ENCODE data around the gene FOXB1. TPM values are rescaled to one million over a fixed set of nuclear protein-coding genes. Genes with fewer than 3 reads are reported as not detected.
A peak's percentile ranks its signal among the peaks of the same experiment; 100 is the strongest.

The FOXB1 gene
- total RNA-seq, 1 donor from 2014 or later: not detected

DNA sequence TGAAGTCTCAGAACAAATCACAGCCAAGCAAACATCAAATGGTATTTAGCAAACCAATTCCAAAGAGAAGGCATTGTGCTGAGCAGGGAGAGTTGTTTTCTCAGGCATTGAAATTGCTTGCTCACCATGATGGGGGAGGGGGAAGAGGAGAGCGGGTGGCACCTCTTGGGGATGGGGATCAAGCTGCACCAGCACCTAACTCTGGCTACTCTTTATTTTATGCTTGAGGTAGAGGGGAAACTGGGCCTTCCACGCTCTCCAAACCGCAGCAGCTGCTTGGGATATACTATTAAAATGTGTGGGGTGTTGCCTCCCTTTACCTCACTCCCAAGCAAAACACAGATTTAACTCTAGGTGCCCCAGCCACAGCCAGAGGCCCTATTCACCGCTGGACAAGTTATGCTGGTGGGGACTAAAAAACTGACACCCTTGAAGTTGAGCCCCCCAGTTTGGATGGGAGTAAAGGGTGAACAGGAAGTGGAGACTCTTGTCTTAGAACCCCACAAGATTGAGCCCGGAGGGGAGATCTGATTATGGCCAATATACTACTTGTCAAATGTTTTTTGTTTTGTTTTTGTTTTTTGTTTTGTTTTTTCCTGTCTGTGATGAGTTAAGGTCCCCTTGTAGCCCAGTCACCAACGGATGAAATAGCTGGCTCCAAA, 5.0 kb upstream of the FOXB1 start:
- DNase-seq (ENCODE audit: low read depth): no peak

DNA sequence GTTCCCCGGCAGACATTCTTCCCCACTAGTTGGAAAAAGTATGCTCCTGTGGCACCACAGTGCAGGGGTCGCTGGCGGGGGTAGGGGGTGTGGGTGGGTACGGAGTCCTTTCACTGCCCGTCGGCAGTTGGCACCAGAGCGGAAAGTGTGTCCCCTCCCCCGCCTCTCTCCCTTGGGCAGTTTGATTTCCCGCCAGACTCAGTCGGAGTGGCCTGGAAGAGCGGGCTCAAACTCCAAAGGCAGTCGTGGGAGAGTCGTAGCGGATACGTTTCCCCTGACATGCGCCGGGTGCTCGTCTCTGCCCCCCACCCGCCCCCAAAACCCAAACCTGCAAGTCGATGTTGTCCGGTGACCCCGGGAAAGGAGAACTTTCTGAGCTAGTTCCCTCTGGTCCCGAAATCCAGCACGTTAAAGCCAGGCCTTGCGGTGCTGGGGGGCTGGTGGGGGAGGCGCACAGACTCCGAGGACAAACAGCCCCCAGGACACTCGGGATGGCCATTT, 4.4 kb upstream of the FOXB1 start:
- no peak for DNase-seq (ENCODE audit: low read depth)

DNA sequence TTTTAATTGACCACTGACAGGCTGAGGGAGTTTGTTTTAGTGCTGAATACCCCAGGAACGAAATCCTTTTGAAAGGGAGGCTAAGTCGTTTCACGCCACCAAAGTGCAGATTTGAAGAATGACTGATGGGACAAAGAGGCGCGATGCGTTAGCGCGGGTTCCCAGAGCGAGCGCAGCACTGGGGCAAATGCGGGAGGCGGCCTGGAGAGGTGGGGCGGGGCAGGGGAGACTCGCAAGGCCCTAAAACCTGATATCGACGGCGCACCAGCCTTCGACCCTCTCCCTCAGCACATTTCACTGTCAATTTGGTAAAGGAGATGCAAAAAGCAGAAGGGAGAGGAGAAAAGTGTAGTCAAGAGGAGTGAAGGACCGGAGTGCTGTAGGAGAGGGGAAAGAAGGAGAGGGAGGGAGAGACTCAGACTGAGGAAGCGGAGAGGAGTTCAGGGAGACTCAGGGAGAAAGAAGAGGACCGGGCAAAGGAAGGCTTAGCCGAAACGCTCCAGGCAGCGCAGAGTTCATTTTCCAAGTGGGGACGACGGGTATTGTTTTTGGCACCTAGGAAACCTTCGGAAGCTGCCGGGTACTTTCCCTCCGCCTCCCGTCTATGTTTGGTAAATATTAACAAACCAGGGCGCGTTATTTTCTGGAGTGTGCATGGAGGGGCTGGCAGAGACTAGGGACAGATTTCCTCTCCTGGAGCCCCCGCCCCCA, 3.8 kb upstream of the FOXB1 start:
- DNase-seq (ENCODE audit: low read depth): no peak

DNA sequence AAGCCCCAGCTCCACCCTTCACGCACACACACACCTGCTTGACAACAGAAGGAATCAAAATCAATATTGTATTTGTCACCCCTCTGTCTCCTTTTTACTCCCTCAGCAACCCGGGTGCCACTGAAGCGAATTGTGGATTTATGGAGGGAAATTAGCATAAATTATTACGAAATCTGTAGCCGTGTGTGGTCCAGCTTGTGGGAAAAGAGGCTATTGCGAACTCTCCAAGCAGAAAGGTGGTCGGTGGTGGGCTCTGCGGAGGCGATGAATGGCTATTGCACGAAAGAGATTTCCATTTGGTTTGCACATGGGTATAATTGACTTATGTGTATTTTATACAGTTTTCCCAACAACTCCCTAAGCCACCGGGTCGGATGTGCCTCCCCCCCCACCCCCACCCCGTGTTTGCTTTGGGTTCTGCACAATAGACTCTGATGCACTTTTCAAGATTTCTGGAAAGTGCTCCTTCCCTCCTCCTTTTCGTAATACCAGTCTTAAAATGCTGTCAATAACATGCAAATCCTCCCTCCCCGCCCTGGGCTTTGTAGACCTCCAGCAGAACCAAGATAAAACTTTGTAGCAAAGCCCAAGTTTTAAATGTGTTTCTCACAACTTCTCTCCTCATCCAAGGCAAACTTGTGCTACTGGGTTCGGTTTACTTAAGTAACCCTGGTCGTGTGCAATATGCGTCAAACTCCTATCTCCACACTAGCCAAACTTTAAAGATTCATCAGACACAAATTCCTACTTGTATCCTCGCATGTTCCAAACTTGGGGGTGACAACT, 3.1 kb upstream of the FOXB1 start:
- no peak for DNase-seq (ENCODE audit: low read depth)

DNA sequence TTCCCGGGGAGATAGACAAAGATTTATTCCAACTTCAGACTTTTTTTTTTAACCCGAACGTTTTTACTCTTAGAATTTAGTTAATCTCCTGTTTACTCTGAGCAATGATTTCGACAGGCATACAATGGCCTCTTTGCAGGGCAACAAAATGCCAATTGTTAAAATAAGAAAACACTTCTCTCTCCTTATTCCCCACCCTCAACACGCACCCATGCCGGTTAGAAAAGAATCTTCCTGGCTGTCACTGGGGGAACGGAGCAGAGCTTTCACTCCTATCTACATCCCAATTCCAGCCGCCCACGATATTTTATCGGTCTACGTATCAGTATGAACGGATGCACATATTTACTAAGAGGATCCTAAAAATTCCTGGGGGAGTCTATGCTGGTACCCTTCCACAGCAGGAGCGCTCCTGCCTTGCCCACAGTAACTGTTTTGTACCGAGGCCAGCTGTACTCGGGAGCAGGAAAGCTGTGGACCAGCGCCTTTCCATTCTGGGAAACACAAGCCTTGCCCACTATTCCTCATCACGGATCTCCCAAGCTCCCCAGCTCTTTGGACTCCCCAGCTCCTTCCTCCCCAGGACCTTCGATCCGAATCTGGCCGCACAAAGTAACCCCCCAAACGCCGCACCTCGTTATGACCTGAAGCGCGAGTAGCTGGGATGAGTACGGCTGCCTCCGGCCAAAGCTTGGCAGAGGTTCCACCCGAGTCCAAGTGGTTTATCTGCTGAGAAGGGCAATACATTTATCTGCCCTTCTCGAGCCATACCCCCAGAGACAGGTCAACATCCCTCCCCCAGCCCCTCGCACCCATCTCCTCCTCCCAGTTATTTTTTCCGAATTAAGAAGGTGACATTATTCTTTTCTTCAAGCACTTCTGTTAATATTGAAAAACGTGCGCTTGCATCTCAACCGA, 2.2 kb upstream of the FOXB1 start:
- no peak for DNase-seq (ENCODE audit: low read depth)

DNA sequence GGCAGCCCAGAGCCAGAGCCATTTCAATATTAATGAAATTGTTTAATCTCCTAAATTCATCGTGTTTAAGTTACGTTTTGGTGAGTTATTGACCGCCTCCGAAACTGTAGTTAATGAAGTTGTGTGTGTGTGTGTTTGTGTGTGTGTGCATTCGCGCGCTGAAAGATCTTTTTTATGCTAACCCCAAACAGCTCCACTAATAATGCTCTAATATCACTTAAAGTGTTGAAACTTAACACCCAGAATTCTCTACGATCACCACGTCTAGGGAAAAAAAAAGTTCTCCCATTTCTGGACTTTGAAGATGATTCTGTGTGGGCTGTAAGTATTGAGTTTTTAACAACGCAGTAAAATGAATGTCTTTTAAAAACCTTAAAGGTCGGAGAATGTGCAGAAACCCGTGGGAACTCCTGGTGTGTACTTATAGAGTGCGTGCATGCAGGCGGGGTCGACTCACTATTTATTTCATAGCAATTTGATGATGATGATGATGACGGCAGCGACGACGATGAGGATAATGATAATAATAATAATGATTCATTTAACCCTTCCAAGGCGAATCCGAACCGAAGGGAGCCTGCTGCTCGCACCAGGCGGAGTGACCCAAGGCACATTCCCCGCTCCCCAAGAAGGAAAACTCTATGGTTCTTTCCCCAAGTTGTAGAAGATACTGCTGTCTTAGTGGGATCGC, 1.4 kb upstream of the FOXB1 start:
- no peak for DNase-seq (ENCODE audit: low read depth)

DNA sequence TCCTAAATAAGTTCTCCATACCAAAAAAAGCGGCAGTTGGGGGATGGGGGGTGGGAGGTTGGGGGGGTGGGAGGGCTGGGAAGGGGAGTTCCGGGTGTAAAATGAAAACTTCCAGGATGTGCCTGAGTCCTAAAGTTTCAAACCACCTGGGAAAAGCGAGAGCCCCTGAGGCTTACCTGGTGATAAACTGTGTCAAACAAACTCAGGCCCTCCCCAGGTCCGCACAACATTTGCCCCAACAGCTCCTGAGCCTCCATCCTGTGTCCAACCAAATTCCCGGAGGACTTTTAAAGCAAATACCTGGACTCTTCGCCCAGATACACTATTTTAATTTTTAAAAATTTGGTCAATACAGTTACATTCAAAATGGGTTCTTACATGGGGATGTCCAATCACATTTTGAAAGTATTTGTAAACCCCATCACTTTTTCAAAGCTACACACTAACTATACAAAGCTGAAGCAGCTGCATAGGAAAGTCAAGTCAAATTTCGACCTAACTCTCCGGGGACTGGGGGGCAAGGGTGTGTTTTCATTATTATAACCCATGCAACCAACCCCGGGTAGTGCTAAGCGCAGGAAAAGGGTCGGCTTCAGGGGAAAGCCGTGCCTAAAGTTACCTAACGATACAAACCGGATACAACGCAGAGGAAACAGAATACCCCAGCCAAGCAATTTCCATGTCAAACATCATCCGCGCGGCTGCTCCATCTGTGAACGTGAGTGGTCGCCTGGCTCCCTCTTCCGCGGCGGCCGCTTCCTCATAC, 685 bp upstream of the FOXB1 start:
- DNase-seq (ENCODE audit: low read depth): no peak

DNA sequence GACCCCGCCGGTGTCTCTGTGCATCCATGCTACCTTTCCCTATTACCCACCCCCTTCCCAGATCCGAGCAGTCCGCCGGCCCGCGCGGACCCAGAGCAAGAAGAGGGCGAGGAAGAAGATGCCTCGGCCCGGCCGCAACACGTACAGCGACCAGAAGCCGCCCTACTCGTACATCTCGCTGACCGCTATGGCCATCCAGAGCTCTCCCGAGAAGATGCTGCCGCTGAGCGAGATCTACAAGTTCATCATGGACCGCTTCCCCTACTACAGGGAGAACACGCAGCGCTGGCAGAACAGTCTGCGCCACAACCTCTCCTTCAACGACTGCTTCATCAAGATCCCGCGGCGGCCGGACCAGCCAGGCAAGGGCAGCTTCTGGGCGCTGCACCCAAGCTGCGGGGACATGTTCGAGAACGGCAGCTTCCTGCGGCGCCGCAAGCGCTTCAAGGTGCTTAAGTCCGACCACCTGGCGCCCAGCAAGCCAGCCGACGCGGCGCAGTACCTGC, 788 bp downstream of the FOXB1 start:
- no peak for DNase-seq (ENCODE audit: low read depth)

DNA sequence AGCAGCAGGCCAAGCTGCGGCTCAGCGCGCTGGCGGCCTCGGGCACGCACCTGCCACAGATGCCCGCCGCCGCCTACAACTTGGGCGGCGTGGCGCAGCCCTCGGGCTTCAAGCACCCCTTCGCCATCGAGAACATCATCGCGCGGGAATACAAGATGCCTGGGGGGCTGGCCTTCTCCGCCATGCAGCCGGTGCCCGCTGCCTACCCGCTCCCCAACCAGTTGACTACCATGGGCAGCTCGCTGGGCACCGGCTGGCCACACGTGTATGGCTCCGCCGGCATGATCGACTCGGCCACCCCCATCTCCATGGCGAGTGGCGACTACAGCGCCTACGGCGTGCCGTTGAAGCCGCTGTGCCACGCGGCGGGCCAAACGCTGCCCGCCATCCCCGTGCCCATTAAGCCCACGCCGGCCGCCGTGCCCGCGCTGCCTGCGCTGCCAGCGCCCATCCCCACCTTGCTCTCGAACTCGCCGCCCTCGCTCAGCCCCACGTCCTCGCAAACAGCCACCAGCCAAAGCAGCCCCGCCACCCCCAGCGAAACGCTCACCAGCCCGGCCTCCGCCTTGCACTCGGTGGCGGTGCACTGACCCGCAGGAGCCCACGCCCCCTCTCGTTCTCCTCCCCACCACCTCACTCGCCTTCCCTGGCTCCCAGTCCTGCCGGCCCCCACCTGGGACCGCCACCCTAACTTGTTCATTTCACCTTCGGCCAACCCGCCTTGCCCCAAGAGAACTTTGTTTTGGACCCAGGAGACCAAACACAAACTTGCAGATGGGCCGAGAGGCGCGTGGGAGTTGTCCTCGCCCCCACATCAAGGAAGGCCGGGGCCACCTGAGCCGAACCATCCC, 1.5 kb downstream of the FOXB1 start:
- DNase-seq (ENCODE audit: low read depth): no peak

DNA sequence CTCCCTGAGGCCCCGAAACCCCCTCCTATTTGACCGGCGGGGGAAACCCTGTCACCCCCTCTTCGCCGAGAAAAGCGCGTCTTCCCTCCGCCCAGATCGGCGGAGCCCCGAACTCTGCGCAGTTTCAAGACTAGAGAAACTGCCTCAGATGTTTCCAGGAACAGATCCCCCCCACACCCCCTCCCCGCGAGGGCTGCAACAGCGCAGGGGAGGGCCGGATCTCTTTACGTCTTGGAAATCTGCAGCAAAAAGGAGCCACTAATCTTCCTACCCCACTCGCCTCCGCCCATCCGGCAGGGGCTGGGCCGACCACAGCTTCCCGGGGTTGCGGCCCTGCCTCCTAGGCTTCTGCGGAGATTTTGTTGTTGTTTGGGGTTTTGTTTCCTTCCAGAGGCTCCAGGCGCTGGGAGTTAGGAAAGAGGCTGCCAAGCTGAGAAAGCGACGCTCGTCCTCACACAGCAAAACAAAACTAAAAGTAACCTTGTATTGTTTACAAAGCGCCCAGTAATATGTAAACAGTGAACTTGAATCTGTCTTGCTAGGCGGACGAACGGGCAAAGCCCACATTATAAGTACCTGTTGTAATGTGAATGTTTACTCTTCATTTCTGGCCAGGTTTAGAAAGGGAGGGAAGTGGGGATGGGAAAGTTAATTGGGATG, 2.2 kb downstream of the FOXB1 start:
- DNase-seq (ENCODE audit: low read depth): peak; percentile 34

DNA sequence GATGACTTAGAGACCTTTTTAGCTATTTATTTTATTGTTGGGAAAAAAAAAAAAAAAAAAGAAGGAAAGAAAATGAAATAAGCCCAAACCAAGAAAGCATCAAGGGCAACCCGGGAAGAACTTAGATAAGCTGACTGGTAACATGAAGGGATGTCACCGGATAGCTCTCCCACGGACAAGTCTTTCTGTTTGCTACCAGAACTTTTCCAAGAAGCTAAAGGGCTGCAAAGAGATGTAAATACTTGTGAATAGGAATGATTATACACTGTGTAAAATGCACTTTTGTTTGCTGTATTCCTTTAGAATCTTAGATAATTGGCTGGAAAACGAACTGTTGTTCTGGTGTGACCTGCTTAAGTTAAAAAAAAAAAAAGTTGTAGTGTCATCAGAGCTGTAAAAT, 2.8 kb downstream of the FOXB1 start:
- no peak for DNase-seq (ENCODE audit: low read depth)

DNA sequence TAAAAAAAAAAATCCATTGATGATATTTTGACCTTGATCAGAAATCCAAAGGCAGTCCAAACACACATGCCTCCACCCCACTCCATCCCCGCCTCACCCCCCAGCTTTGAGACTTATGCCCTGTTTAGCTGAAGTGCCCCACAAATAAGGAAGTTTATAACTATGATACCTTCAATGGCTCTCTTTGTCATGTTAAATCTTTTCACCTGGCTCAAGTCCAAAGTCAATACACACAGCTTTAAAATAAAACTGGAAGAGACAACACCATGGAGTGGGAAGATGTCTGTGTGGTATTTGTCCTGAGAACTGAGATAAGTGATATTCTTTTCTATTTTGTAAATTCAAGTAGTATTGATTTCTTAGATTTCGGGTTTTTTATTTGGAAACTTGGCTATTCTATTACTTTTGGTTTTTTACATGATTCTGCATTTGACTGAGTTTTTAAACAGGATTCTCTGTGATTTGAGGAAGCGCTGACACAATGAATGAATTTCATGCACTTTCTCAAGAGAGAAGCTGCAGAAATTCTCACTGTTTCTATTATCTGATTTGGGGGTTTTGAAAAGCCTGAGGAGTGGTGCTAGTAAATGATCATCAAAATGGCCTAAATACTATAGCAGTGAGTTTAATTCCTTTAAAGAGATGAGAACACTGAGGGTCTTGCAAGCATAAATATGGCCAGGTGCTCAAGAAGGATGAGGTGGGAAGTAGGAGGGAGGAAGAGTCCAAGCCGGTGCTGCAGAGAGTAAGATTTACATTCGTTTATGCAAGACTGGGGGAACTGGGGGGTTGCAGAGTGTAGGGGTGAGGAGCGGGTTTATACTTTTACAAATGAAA, 5.2 kb downstream of the FOXB1 start:
- DNase-seq (ENCODE audit: low read depth): no peak

DNA sequence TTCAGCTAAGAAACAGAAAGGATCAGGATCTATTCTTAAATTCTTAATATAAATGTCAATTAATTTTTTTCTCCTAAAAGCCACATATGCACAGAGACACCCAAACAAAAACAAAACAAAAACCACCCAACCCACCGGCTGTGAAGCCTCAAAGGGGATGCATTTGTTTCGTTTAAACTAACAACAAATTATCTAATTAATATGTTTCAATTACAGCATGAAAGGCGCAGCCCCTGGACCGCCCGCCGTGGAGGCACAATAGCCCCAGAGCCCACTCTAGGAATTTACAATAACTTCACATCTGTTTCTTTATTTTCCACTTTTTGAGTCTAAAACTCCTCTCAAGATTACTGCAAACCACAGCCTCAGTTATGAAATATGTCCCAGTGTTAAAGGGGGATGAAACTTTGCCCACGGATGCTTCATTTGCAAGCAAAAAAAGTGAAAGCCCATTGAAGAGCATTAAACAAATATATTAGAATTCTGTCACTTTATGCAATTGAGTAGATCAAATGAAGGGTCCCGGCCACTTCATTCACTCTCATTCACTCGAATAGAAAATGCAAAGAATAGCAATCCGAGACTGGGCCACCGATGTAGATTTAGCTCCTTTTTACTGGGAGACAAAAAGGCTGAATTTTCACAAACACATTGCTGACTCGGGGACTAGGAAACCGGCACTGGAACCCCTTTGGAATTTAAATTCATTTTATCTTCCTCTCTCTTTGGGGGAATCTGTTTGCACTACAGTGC, 6.0 kb downstream of the FOXB1 start:
- no peak for DNase-seq (ENCODE audit: low read depth)

DNA sequence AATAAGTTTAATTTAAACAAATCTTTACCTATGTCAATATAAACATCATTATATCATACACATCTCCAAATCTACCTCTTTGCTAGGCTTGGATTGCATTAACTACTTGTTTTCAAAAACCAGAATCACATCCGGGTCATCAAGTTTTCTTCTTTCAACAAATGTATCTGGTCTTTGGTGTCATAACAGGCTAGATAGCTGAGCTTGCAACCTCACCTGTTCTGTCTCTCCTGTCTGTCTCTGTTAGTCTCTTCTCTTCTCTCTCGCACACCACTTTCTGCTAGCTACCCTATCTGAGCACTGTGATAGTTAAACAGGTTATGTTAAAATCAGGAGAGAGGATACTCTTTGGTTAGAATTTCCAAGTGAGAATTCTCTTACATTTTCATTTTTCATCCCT, 6.7 kb downstream of the FOXB1 start:
- DNase-seq (ENCODE audit: low read depth): no peak

DNA sequence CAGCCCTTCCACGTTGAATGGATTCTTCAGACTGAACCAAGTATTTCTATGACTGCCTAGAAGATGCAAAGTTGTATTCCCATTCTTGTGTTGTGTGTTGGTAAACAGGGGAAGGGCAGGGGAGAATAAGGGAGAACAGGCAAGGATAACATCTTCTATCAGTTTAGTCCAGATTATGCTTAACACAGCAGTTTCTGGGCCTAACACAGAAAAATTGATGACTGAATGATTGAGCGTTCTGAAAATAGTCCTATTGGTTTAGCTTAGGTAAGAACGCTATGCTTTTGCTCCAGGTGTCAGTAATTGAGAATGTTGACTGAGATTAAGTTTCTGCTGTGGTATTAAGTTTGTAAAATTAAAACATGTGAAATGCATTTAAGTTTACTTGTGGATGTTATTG, 8.6 kb downstream of the FOXB1 start:
- no peak for DNase-seq (ENCODE audit: low read depth)
